Tibial nerve (tissue), 4 donors: ENCODE data around the gene CTDSPL.

ENCODE experiments used
- CTCF ChIP-seq, 5 experiments: fragments of 200-600 bp in 3 of 5; fragments of 450-650 bp in 2 of 5; sonication (generic) in 3 of 5; IDR thresholded peaks; one replicate each; pipeline ENCODE4 v1.5.1; 2016 to 2019; ENCODE audit warnings: antibody characterized with exemption in 5 of 5, mild to moderate bottlenecking in 3 of 5, moderate library complexity in 2 of 5
- EP300 ChIP-seq, 2 donors: sonication (generic); formaldehyde crosslinking; IDR thresholded peaks; one replicate each; pipeline ENCODE4 v1.6.1; 2017; ENCODE audit warnings: antibody characterized with exemption in 2 of 2, mild to moderate bottlenecking in 1 of 2
- POLR2A ChIP-seq, 2 donors: fragments of 450-650 bp; IDR thresholded peaks; one replicate each; pipeline ENCODE4 v1.6.1; 2017; ENCODE audit warnings: antibody characterized with exemption in 2 of 2, mild to moderate bottlenecking in 2 of 2, moderate library complexity in 2 of 2

GRCh38 chr3:37864904-37865303 is 3.2 kb downstream of the CTDSPL start:
- TF ChIP-seq POLR2A (IDR thresholded peaks at IDR 0.05) (no peak), CTCF (IDR thresholded peaks at IDR 0.05) (no peak), EP300 (IDR thresholded peaks at IDR 0.05) (no peak)
